SK-N-SH (cell line): ENCODE results near the gene PRKN. TPM values are rescaled to one million over a fixed set of nuclear protein-coding genes. Genes with fewer than 3 reads are reported as not detected.

Experiments used
- CTCF ChIA-PET: fragments of 300-600, 350-600 bp; formaldehyde crosslinking; extraction: SDS; loops from one replicate; lab custom pipeline; 2021; lab: Yijun Ruan, JAX
- POLR2A ChIA-PET: fragments of 350-600 bp; sonication (Branson Sonifier 250); formaldehyde crosslinking; extraction: SDS; loops from one replicate; lab custom pipeline; 2020; ENCODE audit warnings: antibody characterized with exemption, inconsistent platforms; lab: Yijun Ruan, JAX
- DNase-seq: peaks from one replicate; pipeline ENCODE4 v3.0.0; 2012
- H2AFZ ChIP-seq: fragments of 200-600 bp; sonication (generic); 2 replicates; pipeline ENCODE4 v1.8.1; 2016; ENCODE audit warnings: antibody characterized with exemption, mild to moderate bottlenecking, low read depth
- H3F3A ChIP-seq: fragments of 200-600 bp; sonication (generic); replicated peaks from 2 replicates; pipeline ENCODE3; 2016; ENCODE audit warnings: antibody characterized with exemption, mild to moderate bottlenecking; ENCODE audit not compliant: insufficient read depth
- H3K27ac ChIP-seq, 2 experiments: fragments of 200-500 bp in 1 of 2; fragments of 200-600 bp in 1 of 2; sonication (Bioruptor generic) in 1 of 2; sonication (generic), shearing (Covaris generic) in 1 of 2; 2 replicates each; pipeline versions ENCODE4 v1.5.1 to v1.6.1; 2014 to 2016; ENCODE audit warnings: low read depth in 2 of 2, inconsistent platforms in 1 of 2, low read length in 1 of 2, mild to moderate bottlenecking in 1 of 2, mixed read lengths in 1 of 2
- H3K27me3 ChIP-seq: fragments of 200-600 bp; sonication (generic), shearing (Covaris generic); 2 replicates; pipeline ENCODE4 v1.6.1; 2016; ENCODE audit warnings: mixed run types; ENCODE audit not compliant: insufficient read depth
- H3K36me3 ChIP-seq, 2 experiments: fragments of 200-500 bp in 1 of 2; fragments of 200-600 bp in 1 of 2; sonication (Bioruptor generic) in 1 of 2; sonication (generic) in 1 of 2; replicated peaks in 1 of 2; 2 replicates each; pipeline versions ENCODE3 to v1.5.1; 2014 to 2016; ENCODE audit warnings: low read length in 1 of 2, mild to moderate bottlenecking in 1 of 2; ENCODE audit not compliant: insufficient read depth in 2 of 2, control insufficient read depth in 1 of 2
- H3K4me1 ChIP-seq, 2 experiments: fragments of 200-500 bp in 1 of 2; fragments of 200-600 bp in 1 of 2; sonication (Bioruptor generic) in 1 of 2; sonication (generic), shearing (Covaris generic) in 1 of 2; 2 replicates each; pipeline versions ENCODE4 v1.5.1 to v1.6.1; 2014 to 2016; ENCODE audit warnings: low read depth in 1 of 2, low read length in 1 of 2, mixed run types in 1 of 2; ENCODE audit not compliant: insufficient read depth in 2 of 2, control insufficient read depth in 1 of 2
- H3K4me2 ChIP-seq: fragments of 200-600 bp; sonication (generic), shearing (Covaris generic); 2 replicates; pipeline ENCODE4 v1.6.1; 2017; ENCODE audit warnings: mixed run types
- H3K4me3 ChIP-seq, 2 experiments: fragments of 200-500 bp in 1 of 2; fragments of 200-600 bp in 1 of 2; sonication (Bioruptor generic) in 1 of 2; sonication (generic), shearing (Covaris generic) in 1 of 2; 2 replicates each; pipeline versions ENCODE4 v1.5.1 to v1.8.1; 2014 to 2016; ENCODE audit warnings: low read depth in 2 of 2, inconsistent platforms in 1 of 2, low read length in 1 of 2, mild to moderate bottlenecking in 1 of 2, mixed read lengths in 1 of 2, moderate library complexity in 1 of 2
- H3K79me2 ChIP-seq: fragments of 200-600 bp; sonication (generic); 2 replicates; pipeline ENCODE4 v1.8.1; 2017; ENCODE audit warnings: mild to moderate bottlenecking; ENCODE audit not compliant: insufficient read depth
- H3K9ac ChIP-seq: fragments of 200-600 bp; sonication (generic); 2 replicates; pipeline ENCODE4 v1.6.1; 2017; ENCODE audit warnings: mixed run types
- H3K9me2 ChIP-seq: fragments of 200-600 bp; sonication (generic); 2 replicates; pipeline ENCODE4 v1.6.1; 2017; ENCODE audit warnings: mixed run types
- H3K9me3 ChIP-seq: fragments of 200-600 bp; sonication (generic); 2 replicates; pipeline ENCODE4 v1.6.1; 2017; ENCODE audit warnings: mixed run types, mild to moderate bottlenecking, moderate library complexity
- H4K20me1 ChIP-seq: fragments of 200-600 bp; sonication (generic); 2 replicates; pipeline ENCODE4 v1.6.1; 2017; ENCODE audit warnings: mild to moderate bottlenecking, mixed run types; ENCODE audit not compliant: insufficient read depth
- ELF1 ChIP-seq: IDR thresholded peaks from 2 replicates; pipeline ENCODE4 v1.4.0; 2012
- EZH2phosphoT487 ChIP-seq: fragments of 200-600 bp; sonication (generic); IDR thresholded peaks from 2 replicates; pipeline ENCODE4 v1.6.1; 2017; ENCODE audit warnings: low read depth, mixed run types, mild to moderate bottlenecking, antibody characterized with exemption, moderate library complexity, borderline replicate concordance
- GABPA ChIP-seq: IDR thresholded peaks from 2 replicates; pipeline ENCODE4 v1.4.0; 2012; ENCODE audit warnings: low read depth, mild to moderate bottlenecking
- GATA2 ChIP-seq: sonication (generic); formaldehyde crosslinking; IDR thresholded peaks from 2 replicates; pipeline ENCODE4 v1.5.0; 2020; ENCODE audit warnings: mild to moderate bottlenecking, missing genetic modification reagents
- JUND ChIP-seq: IDR thresholded peaks from 2 replicates; pipeline ENCODE4 v1.4.0; 2012
- NFIC ChIP-seq: IDR thresholded peaks from 2 replicates; pipeline ENCODE4 v1.4.0; 2012; ENCODE audit warnings: borderline replicate concordance
- NRF1 ChIP-seq: IDR thresholded peaks from 2 replicates; pipeline ENCODE4 v1.6.1; 2012; ENCODE audit warnings: low read depth, mild to moderate bottlenecking, low read length
- PBX3 ChIP-seq: IDR thresholded peaks from 2 replicates; pipeline ENCODE4; 2012
- RCOR1 ChIP-seq: fragments of 150-350 bp; IDR thresholded peaks from 2 replicates; pipeline ENCODE4 v1.6.1; 2017; ENCODE audit warnings: antibody characterized with exemption, low read length
- TAF1 ChIP-seq: IDR thresholded peaks from 2 replicates; pipeline ENCODE4 v1.6.1; 2012; ENCODE audit warnings: low read depth, mild to moderate bottlenecking, low read length, moderate library complexity, borderline replicate concordance
- TCF12 ChIP-seq: IDR thresholded peaks from 2 replicates; pipeline ENCODE4 v1.4.0; 2012
- USF1 ChIP-seq: IDR thresholded peaks from 2 replicates; pipeline ENCODE4 v1.4.0; 2012; ENCODE audit warnings: low read depth, borderline replicate concordance
- USF2 ChIP-seq: fragments of 150-350 bp; IDR thresholded peaks from 2 replicates; pipeline ENCODE4 v1.6.1; 2017; ENCODE audit warnings: antibody characterized with exemption, low read length, low read depth, borderline replicate concordance
- ZBTB33 ChIP-seq: IDR thresholded peaks from 2 replicates; pipeline ENCODE4 v1.4.0; 2012; ENCODE audit warnings: low read depth, borderline replicate concordance
- WGBS: methylation state at CpG from one replicate; pipeline ENCODE4 v1.1.6; 2017; ENCODE audit warnings: low lambda C conversion rate; 5-methylcytosine and 5-hydroxymethylcytosine counted together
- polyA plus RNA-seq, 3 experiments: library from polyadenylated mRNA; depleted of rRNA; stranded (reverse); fragments of >200 nt; gene quantifications; 2 replicates each; pipeline ENCODE4 v1.2.3, GENCODE V29; 2012
- TF ChIP-seq, protein P1 (sequence below): fragments of 200-600 bp; sonication (generic); IDR thresholded peaks from 2 replicates; pipeline ENCODE4 v1.6.1; 2017; ENCODE audit warnings: antibody characterized with exemption, mild to moderate bottlenecking, moderate library complexity
- TF ChIP-seq, protein P2 (sequence below): IDR thresholded peaks from 2 replicates; pipeline ENCODE4 v1.4.0; 2012; ENCODE audit warnings: low read depth

Gene PRKN
- polyA plus RNA-seq, 1 of the 3 experiments (the other 2 are of a cell fraction): 0.76 TPM

- TF ChIP-seq, protein P1, sequence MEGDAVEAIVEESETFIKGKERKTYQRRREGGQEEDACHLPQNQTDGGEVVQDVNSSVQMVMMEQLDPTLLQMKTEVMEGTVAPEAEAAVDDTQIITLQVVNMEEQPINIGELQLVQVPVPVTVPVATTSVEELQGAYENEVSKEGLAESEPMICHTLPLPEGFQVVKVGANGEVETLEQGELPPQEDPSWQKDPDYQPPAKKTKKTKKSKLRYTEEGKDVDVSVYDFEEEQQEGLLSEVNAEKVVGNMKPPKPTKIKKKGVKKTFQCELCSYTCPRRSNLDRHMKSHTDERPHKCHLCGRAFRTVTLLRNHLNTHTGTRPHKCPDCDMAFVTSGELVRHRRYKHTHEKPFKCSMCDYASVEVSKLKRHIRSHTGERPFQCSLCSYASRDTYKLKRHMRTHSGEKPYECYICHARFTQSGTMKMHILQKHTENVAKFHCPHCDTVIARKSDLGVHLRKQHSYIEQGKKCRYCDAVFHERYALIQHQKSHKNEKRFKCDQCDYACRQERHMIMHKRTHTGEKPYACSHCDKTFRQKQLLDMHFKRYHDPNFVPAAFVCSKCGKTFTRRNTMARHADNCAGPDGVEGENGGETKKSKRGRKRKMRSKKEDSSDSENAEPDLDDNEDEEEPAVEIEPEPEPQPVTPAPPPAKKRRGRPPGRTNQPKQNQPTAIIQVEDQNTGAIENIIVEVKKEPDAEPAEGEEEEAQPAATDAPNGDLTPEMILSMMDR: no peak
- TF ChIP-seq JUND (no peak), GATA2 (CRISPR knock-in tag) (no peak), USF2 (no peak), GABPA (no peak), NRF1 (no peak), ZBTB33 (no peak), EZH2phosphoT487 (no peak)
- TF ChIP-seq, protein P2, sequence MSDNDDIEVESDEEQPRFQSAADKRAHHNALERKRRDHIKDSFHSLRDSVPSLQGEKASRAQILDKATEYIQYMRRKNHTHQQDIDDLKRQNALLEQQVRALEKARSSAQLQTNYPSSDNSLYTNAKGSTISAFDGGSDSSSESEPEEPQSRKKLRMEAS: no peak
These were observed 456.6 kb downstream of the PRKN start (continued) for GRCh38 chr6:162270966-162271365.

- H3K27ac ChIP-seq: no peak overlapping the region
- WGBS: 50% methylated on average over 2 of the region's 2 CpGs
- POLR2A ChIA-PET: no interaction called here
These were observed 459.9 kb downstream of the PRKN start for GRCh38 chr6:162267641-162268040.

More at GRCh38 chr6:162267641-162268040, 459.9 kb downstream of the PRKN start:
- H3K4me2 ChIP-seq: no peak overlapping the region
- H3K27me3 ChIP-seq: no peaks in the 10 kb centered on the region
- no peak overlapping the region for H3K9ac ChIP-seq
- TF ChIP-seq ELF1 (no peak), PBX3 (no peak), NRF1 (no peak), NFIC (no peak), TCF12 (no peak), TAF1 (no peak), RCOR1 (no peak), USF1 (no peak)
- TF ChIP-seq, protein P1: no peak
- TF ChIP-seq, all 33 proteins: peak for 0
- H3K4me3 ChIP-seq: no peak overlapping the region
- H3K9me2 ChIP-seq: no peaks in the 10 kb centered on the region
- H3K4me1 ChIP-seq: no peaks in the 10 kb centered on the region; a peak in 1 of 4 replicates
- no peak for DNase-seq
- CTCF ChIA-PET: interaction anchor here (1.2 kb wide), 1 partner anchor 8 kb away, joined by 3 read pairs; no protein-coding TSS in a partner anchor
- no peaks in the 10 kb centered on the region for H3K79me2 ChIP-seq
- H2AFZ ChIP-seq: no peak overlapping the region
- H3K36me3 ChIP-seq: no peaks in the 10 kb centered on the region
- no peaks in the 10 kb centered on the region for H3K9me3 ChIP-seq
- no peaks in the 10 kb centered on the region for H3F3A ChIP-seq
- H4K20me1 ChIP-seq: no peaks in the 10 kb centered on the region
